Lower leg skin (tissue), 4 donors: ENCODE data around the gene PMEPA1. TPM values are rescaled to one million over a fixed set of nuclear protein-coding genes. Genes with fewer than 3 reads are reported as not detected.

Experiments used
- DNase-seq, 2 donors: peaks; one replicate each; pipeline ENCODE4 v3.0.0-alpha.2; 2019; ENCODE audit warnings: low spot score in 2 of 2
- H3K4me3 ChIP-seq: fragments of 200-600 bp; sonication (generic); 2 replicates; pipeline ENCODE4 v1.5.1; 2017; ENCODE audit warnings: mild to moderate bottlenecking, low read depth; ENCODE audit not compliant: poor library complexity, severe bottlenecking
- POLR2A ChIP-seq, 2 donors: fragments of 450-650 bp; IDR thresholded peaks; one replicate each; pipeline ENCODE4 v1.6.1; 2016 to 2017; ENCODE audit warnings: antibody characterized with exemption in 2 of 2, mild to moderate bottlenecking in 1 of 2, moderate library complexity in 1 of 2
- WGBS, 2 donors: methylation state at CpG; one replicate each; pipeline ENCODE4 v1.1.5; 2018; 5-methylcytosine and 5-hydroxymethylcytosine counted together
- intact Hi-C: fragments of 100-400 bp; cut with DNase I; formaldehyde crosslinking; loops from one replicate; pipeline ENCODE4 v1.15.0; 2023; ENCODE audit warnings: low total_unique reads
- total RNA-seq, 4 donors: library from RNA; depleted of rRNA; stranded (reverse); fragments of >200 nt; gene quantifications; one replicate each; pipeline ENCODE4 v1.1.0, GENCODE V29; 2016
- TF ChIP-seq, protein P1 (sequence below), 3 donors: fragments of 450-650 bp; IDR thresholded peaks; one replicate each; pipeline ENCODE4 v1.5.1; 2016; ENCODE audit warnings: antibody characterized with exemption in 3 of 3, mild to moderate bottlenecking in 3 of 3, moderate library complexity in 2 of 3

The PMEPA1 gene
- total RNA-seq, 4 donors from 2014 or later: 4.3 to 22.1 (median 11.8) TPM

DNA sequence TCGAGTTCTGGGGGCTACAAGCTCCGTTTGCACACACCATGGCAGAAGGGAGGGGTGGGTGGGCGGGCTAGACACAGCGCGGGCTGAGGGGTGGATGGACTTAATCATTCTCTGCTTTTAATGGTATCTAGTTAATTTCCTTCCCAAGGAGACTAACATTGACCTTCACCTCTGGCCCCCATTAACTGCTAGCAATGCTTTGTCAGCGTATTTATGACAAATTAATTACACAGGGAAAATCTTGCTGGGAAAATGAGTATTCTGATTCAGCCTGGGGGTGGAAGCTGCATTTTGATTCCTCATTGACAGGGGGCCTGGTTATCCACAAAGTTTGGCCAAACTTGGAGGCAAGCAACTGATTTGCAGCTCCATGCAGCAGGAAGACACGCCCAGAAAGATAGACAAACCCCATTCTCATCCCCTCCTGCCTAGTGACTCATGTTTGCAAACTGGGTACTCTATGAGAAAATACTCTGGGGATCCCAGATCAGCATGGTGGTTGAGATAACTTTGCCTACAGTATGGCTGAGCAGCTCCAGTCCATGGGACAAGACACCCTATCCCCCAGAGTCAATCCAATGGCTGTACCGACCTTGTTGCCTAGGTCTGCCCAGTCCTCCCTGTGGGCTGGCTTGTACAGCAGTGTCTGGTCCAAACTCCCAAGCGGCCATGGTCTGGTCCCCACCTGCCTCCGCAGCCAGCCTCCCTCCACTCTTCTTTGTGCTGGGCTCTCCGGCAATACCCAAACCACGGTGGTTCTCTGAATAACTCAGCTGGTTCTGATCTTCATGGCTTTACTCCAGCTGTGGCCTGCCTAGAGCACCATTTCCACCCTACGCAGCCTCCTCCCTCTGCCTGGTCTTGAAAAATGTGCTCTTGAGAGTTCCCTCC, 109.2 kb downstream of the PMEPA1 start:
- no peak for DNase-seq
- intact Hi-C loops: no loop called here
- 76 to 77% methylated on average over 13 of the region's 13 CpGs for WGBS, 2 donors
- TF ChIP-seq, protein P1, sequence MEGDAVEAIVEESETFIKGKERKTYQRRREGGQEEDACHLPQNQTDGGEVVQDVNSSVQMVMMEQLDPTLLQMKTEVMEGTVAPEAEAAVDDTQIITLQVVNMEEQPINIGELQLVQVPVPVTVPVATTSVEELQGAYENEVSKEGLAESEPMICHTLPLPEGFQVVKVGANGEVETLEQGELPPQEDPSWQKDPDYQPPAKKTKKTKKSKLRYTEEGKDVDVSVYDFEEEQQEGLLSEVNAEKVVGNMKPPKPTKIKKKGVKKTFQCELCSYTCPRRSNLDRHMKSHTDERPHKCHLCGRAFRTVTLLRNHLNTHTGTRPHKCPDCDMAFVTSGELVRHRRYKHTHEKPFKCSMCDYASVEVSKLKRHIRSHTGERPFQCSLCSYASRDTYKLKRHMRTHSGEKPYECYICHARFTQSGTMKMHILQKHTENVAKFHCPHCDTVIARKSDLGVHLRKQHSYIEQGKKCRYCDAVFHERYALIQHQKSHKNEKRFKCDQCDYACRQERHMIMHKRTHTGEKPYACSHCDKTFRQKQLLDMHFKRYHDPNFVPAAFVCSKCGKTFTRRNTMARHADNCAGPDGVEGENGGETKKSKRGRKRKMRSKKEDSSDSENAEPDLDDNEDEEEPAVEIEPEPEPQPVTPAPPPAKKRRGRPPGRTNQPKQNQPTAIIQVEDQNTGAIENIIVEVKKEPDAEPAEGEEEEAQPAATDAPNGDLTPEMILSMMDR (IDR thresholded peaks at IDR 0.05): no peak
- no peak for TF ChIP-seq POLR2A (IDR thresholded peaks at IDR 0.05)
- no peak overlapping the region for H3K4me3 ChIP-seq

DNA sequence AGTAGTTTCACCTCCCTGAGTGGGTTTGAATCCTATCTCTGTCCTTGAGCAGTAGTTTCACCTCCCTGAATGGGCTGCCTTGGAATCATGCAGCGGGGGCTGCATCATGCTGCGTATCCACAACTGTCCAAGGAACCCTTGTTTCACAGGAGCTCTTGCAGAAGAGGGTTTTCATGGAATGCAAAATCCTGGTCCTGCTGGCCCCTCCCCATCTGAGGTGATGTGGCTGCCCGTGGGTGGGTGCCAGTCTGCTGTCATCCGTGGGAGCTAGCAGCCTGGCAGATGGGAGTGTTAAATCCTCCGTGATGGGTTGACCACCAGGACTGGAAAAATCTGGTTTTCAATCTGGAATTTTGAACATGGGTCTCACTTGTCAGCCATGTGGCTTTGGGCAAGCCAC, 111.3 kb downstream of the PMEPA1 start:
- WGBS, 2 donors: 83 to 90% methylated on average over 5 of the region's 5 CpGs
- intact Hi-C loops: no loop called here
- no peak for DNase-seq
- TF ChIP-seq, protein P1 (IDR thresholded peaks at IDR 0.05): no peak
- no peak for TF ChIP-seq POLR2A (IDR thresholded peaks at IDR 0.05)
- no peak overlapping the region for H3K4me3 ChIP-seq

Other genes with a start within 250 kb of the PMEPA1 start
- gene CTCFL, start 184.9 kb downstream of the PMEPA1 start, total RNA-seq: not detected
- gene PCK1, start 148.9 kb downstream of the PMEPA1 start, total RNA-seq: 10 to 100 TPM in 1 of 4 donors, 1 to 10 TPM in 2, under 1 TPM in 1; 0.12 to 11.6 (median 2.1) TPM
- gene ZBP1, start 89.6 kb downstream of the PMEPA1 start, total RNA-seq: under 1 TPM in 1 of 4 donors, not detected in 3; 0.19 TPM